ENCODE results near the gene FLNB.
"Not testable (repeated sequence)": the region's sequence is repeated elsewhere in the genome, so short reads cannot be mapped to it uniquely, and the experiment has no call there.

FLNB gene

GRCh38 chr3:57982561-57983243 is 25.5 kb upstream of the FLNB start:
- no peak for DNase-seq

- peak in 3 of 6 experiments; percentile 4 to 32 (median 11) for DNase-seq
Observed at GRCh38 chr3:57983734-57984518, 24.3 kb upstream of the FLNB start.

GRCh38 chr3:57985176-57985983 is 22.8 kb upstream of the FLNB start:
- DNase-seq: no peak

GRCh38 chr3:57985984-57986246 is 22.3 kb upstream of the FLNB start:
- DNase-seq: no peak

- DNase-seq: no peak
Observed at GRCh38 chr3:57986261-57986660, 22.0 kb upstream of the FLNB start.

DNA sequence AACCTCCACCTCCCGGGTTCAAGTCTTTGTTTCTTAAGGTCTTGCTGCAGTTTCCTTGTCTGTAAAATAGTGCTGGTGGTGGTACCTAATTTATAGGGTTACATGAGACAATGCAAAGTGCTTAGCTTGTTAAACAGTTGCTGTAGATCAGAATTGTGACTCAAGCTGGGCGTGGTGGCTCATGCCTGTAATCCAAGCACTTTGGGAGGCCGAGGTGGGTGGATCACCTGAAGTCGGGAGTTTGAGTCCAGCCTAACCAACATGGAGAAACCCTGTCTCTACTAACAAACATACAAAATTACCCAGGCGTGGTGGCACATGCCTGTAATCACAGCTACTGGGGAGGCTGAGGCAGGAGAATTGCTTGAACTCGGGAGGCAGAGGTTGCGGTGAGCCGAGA is 19.0 kb upstream of the FLNB start:
- DNase-seq: not testable (repeated sequence)

DNA sequence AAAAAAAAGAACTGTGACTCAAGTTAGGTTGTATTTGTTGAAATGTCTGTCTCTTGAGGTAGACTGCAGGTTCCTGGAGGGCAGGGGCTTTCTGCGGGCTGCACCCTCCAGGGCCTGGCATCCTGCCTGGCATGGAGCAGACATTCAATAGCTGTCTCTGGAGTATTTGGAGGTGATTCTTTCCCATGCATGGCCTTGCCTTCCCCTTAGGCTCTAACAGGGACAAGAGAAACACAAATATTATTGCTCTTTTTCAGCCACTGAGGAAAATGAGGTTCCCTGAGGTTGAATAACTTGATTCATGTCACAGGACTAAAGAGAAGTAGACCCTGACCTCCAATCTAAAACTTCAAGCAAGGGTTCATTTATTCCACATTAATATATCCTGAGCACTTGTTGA is 18.6 kb upstream of the FLNB start:
- DNase-seq: no peak

DNA sequence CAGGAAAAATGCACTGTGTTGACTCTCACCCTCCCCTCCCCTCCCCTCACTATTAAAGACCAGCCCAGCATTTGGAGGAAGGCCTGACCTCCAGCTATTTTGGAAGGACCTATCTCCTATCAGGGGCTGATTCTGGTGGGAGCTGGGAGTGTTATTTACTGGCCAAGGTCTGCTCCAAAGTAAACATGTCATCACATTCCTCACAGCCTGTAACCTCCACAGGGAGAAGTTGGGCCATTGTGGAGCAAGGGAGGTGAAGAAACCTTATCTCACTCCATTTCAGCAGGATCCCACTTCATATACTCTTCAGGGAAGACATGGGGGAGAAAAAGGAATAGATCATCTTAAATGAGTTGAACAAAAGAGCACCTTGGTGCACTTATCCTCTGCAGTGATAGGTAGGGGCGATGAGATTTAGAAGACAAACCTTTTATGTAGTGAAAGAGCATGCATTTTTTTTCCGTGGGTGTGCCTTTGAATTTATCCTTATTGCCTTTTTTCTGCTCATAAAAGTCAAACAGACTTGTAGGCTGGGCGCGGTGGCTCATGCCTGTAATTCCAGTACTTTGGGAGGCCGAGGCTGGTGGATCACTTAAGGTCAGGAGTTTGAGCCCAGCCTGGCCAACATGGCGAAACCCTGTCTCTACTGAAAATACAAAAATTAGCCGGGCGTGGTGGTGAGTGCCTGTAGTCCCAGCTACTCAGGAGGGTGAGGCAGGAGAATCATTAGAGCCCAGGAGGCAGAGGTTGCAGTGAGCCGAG is 15.6 kb upstream of the FLNB start:
- no peak for DNase-seq

GRCh38 chr3:57998366-57999283 is 9.6 kb upstream of the FLNB start:
- peak in 2 of 6 experiments; percentile 9 to 10 for DNase-seq

- no peak for DNase-seq
Observed at GRCh38 chr3:57999417-58000115, 8.7 kb upstream of the FLNB start.

DNA sequence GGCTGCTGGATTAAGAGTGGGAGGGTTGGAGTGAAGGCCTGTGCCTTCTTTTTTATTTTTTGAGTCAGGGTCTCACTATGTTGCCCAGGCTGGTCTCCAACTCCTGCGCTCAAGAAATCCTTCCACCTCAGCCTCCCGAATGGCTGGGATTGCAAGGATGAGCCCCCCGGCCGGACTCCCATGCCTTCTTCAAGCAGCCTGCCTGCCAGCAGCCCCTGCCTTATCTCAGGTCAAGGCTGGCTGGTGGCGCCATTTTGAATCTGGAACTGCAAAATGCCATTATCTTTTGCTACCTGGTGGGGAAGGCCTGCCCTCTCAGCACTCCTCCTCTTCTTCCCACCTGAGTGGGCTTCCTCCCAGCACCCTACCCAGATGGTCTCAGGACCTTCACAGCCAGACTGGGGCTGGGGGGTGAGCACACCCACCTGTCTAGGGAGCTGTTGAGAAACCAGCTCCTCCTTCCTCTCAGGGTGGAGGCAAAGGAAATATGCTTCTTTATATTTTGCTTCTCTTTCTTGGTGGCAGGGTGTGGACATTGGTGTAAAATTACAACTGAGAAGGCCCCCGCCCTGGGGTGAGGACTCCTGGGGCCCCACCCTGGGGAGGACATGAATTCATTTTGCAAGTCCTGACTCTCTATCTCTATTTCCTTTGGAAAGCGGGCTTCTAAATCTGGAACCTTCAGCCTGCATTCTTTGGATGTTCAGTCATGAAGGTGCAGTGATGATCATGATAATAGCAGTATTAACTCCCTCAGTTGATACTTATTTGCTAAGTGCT is 7.7 kb upstream of the FLNB start:
- DNase-seq: no peak

DNA sequence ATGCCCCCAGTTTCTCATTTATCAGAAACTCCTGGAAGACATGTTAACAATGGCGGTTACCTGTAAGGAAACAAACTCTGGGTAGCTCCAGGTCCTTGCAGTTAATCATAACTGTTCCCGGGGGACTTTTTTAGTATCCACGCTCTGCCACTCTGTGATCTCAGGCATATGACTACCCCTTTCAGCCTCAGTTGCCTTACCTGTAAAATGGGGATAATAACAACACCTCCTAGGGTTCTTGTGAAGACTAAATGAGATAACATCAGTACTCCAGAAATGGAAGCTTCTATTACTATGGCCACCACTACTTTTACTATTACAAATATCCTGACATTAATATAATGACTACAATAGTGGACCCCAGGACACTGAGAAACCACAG is 7.1 kb upstream of the FLNB start:
- no peak for DNase-seq

- DNase-seq: no peak
Observed at GRCh38 chr3:58001979-58002378, 6.2 kb upstream of the FLNB start.

- no peak for DNase-seq
Observed at GRCh38 chr3:58003093-58003492, 5.1 kb upstream of the FLNB start.

DNA sequence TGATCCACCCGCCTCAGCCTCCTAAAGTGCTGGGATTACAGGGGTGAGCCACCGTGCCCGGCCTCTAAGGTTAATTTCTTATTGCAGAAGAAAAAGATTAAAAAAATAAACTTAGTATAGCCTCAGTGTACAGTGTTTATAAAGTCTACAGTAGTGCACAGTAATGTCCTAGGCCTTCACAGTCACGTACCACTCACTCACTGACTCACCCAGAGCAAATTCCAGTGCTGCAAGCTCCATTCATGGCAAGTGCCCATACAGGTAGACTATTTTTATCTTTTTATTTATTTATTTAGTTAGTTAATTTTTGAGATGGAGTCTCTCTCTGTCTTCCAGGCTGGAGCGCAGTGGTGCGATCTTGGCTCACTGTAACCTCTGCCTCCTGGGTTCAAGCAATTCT is 3.2 kb upstream of the FLNB start:
- DNase-seq: no peak

DNA sequence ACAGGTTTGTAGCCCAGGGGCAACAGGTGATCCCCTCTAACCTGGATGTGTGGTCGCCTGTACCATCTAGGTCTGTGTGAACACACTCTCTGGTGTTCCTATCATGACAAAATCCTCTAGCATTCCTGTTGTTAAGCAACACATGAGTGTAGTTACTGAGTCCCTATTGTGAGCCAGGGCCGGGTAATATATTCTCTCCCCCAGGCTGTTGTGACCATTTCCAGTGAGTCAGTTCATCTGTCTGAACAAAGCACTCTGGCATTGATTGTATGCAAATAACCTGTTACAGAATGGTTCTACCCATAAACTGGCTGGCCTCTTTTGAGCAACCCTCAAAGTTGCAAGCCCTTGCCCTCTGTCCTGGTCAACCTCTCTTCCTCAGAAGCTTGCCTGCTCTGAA is 2.6 kb upstream of the FLNB start:
- no peak for DNase-seq

DNA sequence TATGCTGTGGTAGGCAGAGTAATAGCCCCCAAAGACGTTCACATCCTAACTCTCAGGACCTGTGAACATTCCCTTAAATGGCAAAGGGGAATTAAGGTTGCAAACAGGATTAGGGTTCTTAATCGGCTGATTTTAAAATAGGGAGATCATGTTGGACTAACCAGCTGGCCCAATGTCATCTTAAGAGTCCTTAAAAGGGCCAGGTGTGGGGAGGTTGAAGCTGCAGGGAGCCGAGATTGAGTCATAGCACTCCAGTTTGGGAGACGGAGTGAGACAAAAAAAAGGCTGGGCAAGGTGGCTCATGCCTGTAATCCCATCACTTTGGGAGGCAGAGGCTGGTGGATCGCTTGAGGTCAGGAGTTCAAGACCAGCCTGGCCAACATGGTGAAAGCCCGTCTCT is 1.6 kb upstream of the FLNB start:
- DNase-seq: no peak

DNA sequence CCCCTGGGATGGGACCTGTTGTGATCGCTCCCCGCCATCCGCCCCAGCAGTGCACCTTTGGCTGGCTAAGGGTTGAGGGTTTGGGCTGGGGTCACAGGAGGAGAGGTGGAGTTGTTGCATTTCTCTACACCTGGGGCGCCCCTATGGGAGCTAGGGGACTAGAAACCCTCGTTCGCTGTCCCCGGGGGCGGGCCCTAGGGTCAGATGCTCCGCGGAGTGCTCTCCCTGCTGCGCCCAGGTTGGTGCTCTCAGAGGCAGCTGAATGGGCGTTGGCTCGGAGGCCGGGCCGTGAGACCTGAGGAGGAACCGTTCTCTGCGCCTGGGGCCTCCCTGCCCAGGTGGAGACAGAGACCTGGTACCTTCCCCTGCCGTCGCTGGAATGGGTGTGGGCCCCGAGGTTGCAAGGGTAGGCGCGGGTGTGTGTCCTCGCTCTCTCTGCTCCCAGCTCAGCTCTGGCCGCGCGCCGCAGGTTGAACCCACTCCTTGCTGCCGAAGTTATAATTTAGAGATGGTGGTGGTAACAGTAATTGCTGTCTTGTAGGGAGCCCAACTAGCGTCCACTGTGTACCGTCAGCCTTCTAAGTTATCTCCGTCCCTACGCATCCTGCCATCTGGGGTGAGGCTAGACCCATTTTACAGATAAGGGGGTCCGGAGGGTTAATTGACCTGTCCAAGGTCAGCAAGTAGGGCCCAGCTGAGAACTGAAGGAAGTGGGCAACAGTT is 965 bp downstream of the FLNB start:
- peak; percentile 14 to 58 (median 34) for DNase-seq

DNA sequence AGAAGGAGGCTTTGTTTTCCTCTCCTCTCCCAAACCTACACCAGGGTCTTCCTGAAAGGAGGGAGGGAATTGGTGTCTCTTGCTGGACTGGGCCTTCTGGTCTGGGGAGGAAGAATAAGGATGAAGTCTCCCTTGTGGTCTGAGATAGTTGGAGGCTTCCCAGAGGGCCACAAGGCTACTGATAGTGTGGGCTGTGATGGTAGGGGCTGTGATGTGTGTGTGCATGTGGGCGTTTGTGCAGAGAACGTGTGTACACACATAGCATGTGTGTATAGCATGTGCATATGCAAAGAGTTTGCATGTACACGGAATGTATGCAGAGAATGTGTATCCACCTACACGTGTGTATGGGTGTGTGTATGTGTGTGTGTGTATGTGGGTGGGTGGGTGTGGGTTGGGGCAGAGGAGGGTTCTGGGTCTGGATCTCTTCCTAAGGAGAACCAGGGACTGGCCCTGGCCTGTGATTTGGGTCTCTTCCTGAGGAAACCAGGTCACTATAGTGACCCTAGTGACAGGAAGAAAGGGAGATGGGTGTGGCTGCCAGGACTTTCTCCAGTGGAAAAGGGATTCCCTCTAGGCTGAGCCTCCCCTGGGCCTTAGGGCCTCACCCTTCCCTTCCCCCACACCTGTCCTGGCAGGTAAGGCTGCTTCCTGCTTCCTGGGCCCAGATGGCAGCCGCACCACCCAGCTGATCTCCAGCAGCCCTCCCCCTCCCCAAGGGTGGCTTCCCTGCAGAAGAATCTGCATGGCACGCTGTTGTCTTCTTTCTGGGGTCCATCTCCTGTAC is 1.7 kb downstream of the FLNB start:
- peak in 4 of 6 experiments; percentile 8 to 19 (median 12) for DNase-seq
